ENCODE data around the gene PRR23C. TPM values are rescaled to one million over a fixed set of nuclear protein-coding genes. Genes with fewer than 3 reads are reported as not detected.

PRR23C gene
- total and polyA plus RNA-seq, 2 experiments from 2014 or later: not detected

DNA sequence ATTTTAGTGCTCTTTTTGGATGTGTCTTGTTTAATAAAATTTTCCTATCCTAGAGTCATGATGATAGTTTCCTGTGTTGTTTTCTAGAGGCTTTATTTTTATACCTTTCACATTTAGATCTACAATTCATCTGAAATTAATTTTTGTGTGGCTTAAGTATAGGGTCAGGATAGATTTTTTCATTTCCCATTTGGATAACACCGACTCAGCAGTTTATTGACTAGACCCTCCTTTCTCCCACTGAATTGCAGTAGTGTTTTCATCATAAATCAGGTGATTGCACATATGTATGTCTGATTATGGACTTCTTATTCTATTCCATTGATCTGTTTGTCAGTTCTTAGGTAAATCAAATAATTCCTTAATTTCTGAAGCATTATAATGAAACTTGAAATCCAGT lies 49.0 kb downstream of the PRR23C start (continued):
- TF ChIP-seq, protein P1, sequence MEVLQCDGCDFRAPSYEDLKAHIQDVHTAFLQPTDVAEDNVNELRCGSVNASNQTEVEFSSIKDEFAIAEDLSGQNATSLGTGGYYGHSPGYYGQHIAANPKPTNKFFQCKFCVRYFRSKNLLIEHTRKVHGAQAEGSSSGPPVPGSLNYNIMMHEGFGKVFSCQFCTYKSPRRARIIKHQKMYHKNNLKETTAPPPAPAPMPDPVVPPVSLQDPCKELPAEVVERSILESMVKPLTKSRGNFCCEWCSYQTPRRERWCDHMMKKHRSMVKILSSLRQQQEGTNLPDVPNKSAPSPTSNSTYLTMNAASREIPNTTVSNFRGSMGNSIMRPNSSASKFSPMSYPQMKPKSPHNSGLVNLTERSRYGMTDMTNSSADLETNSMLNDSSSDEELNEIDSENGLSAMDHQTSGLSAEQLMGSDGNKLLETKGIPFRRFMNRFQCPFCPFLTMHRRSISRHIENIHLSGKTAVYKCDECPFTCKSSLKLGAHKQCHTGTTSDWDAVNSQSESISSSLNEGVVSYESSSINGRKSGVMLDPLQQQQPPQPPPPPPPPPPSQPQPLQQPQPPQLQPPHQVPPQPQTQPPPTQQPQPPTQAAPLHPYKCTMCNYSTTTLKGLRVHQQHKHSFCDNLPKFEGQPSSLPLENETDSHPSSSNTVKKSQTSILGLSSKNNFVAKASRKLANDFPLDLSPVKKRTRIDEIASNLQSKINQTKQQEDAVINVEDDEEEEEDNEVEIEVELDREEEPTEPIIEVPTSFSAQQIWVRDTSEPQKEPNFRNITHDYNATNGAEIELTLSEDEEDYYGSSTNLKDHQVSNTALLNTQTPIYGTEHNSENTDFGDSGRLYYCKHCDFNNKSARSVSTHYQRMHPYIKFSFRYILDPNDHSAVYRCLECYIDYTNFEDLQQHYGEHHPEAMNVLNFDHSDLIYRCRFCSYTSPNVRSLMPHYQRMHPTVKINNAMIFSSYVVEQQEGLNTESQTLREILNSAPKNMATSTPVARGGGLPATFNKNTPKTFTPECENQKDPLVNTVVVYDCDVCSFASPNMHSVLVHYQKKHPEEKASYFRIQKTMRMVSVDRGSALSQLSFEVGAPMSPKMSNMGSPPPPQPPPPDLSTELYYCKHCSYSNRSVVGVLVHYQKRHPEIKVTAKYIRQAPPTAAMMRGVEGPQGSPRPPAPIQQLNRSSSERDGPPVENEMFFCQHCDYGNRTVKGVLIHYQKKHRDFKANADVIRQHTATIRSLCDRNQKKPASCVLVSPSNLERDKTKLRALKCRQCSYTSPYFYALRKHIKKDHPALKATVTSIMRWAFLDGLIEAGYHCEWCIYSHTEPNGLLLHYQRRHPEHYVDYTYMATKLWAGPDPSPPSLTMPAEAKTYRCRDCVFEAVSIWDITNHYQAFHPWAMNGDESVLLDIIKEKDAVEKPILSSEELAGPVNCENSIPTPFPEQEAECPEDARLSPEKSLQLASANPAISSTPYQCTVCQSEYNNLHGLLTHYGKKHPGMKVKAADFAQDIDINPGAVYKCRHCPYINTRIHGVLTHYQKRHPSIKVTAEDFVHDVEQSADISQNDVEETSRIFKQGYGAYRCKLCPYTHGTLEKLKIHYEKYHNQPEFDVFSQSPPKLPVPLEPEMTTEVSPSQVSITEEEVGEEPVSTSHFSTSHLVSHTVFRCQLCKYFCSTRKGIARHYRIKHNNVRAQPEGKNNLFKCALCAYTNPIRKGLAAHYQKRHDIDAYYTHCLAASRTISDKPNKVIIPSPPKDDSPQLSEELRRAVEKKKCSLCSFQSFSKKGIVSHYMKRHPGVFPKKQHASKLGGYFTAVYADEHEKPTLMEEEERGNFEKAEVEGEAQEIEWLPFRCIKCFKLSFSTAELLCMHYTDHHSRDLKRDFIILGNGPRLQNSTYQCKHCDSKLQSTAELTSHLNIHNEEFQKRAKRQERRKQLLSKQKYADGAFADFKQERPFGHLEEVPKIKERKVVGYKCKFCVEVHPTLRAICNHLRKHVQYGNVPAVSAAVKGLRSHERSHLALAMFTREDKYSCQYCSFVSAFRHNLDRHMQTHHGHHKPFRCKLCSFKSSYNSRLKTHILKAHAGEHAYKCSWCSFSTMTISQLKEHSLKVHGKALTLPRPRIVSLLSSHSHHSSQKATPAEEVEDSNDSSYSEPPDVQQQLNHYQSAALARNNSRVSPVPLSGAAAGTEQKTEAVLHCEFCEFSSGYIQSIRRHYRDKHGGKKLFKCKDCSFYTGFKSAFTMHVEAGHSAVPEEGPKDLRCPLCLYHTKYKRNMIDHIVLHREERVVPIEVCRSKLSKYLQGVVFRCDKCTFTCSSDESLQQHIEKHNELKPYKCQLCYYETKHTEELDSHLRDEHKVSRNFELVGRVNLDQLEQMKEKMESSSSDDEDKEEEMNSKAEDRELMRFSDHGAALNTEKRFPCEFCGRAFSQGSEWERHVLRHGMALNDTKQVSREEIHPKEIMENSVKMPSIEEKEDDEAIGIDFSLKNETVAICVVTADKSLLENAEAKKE (CRISPR knock-in tag; IDR thresholded peaks at IDR 0.05): no peak
- TF ChIP-seq STAT1 (IDR thresholded peaks at IDR 0.05; ENCODE audit: unreplicated experiment): no peak

Other genes starting within 250 kb of the PRR23C start
- gene PIK3CB, start 210.0 kb downstream of the PRR23C start, total RNA-seq (2014; rRNA removed; shearing (Covaris generic)): 32.1 and 32.4 TPM in 2 replicates
- 11.7 and 13.3 TPM in 2 replicates for gene PIK3CB, start 210.0 kb downstream of the PRR23C start, polyA plus RNA-seq (2016; fragmentation: Nextera tagmentation; extraction: Ambion mirVana)
- gene FOXL2, start 97.8 kb downstream of the PRR23C start, total RNA-seq (2014; rRNA removed; shearing (Covaris generic)): 2.3 and 3.5 TPM in 2 replicates
- 0.89 and 1.2 TPM in 2 replicates for gene FOXL2, start 97.8 kb downstream of the PRR23C start, polyA plus RNA-seq (2016; fragmentation: Nextera tagmentation; extraction: Ambion mirVana)
- gene FOXL2NB, start 97.7 kb downstream of the PRR23C start, total RNA-seq (2014; rRNA removed; shearing (Covaris generic)): 10.0 and 15.6 TPM in 2 replicates
- 9.3 and 11.2 TPM in 2 replicates for gene FOXL2NB, start 97.7 kb downstream of the PRR23C start, polyA plus RNA-seq (2016; fragmentation: Nextera tagmentation; extraction: Ambion mirVana)
- gene PRR23A, start 38.6 kb downstream of the PRR23C start, total RNA-seq (2014; rRNA removed; shearing (Covaris generic)): not detected in 2 replicates
- not detected in 2 replicates for gene PRR23A, start 38.6 kb downstream of the PRR23C start, polyA plus RNA-seq (2016; fragmentation: Nextera tagmentation; extraction: Ambion mirVana)
- not detected in 2 replicates for gene PRR23B, start 24.0 kb downstream of the PRR23C start, total RNA-seq (2014; rRNA removed; shearing (Covaris generic))
- gene PRR23B, start 24.0 kb downstream of the PRR23C start, polyA plus RNA-seq (2016; fragmentation: Nextera tagmentation; extraction: Ambion mirVana): not detected in 2 replicates

Data from GM23338 (cell line).